ENCODE measurements around the gene GPLD1.

GRCh38 chr6:24419526-24419925, 69.9 kb downstream of the GPLD1 start:
- TF ChIP-seq ARNTL (CRISPR knock-in tag; IDR thresholded peaks at IDR 0.05; ENCODE audit: borderline replicate concordance, low read depth): no peak
- TF ChIP-seq CREB5 (CRISPR knock-in tag; IDR thresholded peaks at IDR 0.05; ENCODE audit: low read depth): no peak
- TF ChIP-seq TSHZ2 (CRISPR knock-in tag; IDR thresholded peaks at IDR 0.05): no peak
- no peak for TF ChIP-seq TCF4 (CRISPR knock-in tag; IDR thresholded peaks at IDR 0.05; ENCODE audit: borderline replicate concordance)
